ENCODE data around the gene HSF4. TPM values are rescaled to one million over a fixed set of nuclear protein-coding genes. Genes with fewer than 3 reads are reported as not detected.

Gene HSF4
- total RNA-seq, 1 donor from 2014 or later: 11.1 TPM

- H3K9me3 Mint-ChIP-seq: no peaks in the 10 kb centered on the region
- H3K4me1 Mint-ChIP-seq (ENCODE audit: unreplicated experiment): no peaks in the 10 kb centered on the region
- H3K4me3 Mint-ChIP-seq: peak within 1 kb of the TSS; percentile 85
- TF ChIP-seq CTCF (conservative IDR thresholded peaks at IDR 0.05): no peak
- peak within 1 kb of the TSS; percentile 51 for H3K27ac Mint-ChIP-seq
- peaks cover 10% of the 10 kb centered on the region for H3K36me3 Mint-ChIP-seq
- DNase-seq (ENCODE audit: extremely low spot score, unreplicated experiment): no peak
- H3K27me3 Mint-ChIP-seq: peaks cover 48% of the 10 kb centered on the region
Observed at GRCh38 chr16:67150833-67151396, 13.6 kb upstream of the HSF4 start, which contains the start of gene B3GNT9. Gene B3GNT9, minus strand, starts transcription at chr16:67150998. Its CDS starts 513 bp downstream, at chr16:67150485.

DNA sequence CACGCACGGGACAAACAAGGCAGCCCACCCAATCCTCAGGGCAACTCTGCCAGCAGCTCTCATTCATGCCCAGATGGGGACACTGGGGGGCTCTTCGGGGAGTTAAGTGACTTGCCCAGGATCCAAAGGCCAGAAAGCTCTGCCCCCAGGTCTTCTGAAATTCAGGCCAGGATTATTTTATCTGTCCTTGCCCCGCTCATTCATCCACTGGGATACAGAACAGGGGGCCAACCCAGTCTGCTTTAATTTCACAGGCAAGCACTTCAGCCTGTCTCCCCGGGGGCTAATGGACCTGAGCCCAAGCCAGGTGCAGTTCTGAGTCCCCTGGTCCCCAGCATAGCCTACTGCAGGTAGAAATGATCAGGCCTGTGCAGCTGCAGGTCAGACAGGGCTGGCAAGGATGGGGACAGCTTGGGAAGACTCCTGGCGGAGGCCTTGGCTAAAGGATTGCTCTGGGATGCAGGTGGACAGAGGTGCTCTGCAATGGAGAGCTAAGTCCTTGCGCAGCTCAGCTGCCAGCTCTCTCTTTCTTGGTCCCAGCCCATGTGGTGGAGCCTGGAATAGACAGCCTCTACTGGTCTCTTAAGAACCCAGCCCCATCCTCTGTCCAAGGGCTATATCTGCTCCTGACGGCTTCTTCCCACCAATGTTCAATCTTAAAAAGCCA is 13.0 kb upstream of the HSF4 start:
- Mint-ChIP-seq H3K36me3 (peaks cover 5% of the 10 kb centered on the region), H3K4me3 (peak overlapping the region; percentile 85), H3K27me3 (peaks cover 55% of the 10 kb centered on the region), H3K9me3 (no peaks in the 10 kb centered on the region), H3K4me1 (ENCODE audit: unreplicated experiment) (no peaks in the 10 kb centered on the region), H3K27ac (peak overlapping the region; percentile 51)
- no peak for DNase-seq (ENCODE audit: extremely low spot score, unreplicated experiment)
- TF ChIP-seq CTCF (conservative IDR thresholded peaks at IDR 0.05): no peak

DNA sequence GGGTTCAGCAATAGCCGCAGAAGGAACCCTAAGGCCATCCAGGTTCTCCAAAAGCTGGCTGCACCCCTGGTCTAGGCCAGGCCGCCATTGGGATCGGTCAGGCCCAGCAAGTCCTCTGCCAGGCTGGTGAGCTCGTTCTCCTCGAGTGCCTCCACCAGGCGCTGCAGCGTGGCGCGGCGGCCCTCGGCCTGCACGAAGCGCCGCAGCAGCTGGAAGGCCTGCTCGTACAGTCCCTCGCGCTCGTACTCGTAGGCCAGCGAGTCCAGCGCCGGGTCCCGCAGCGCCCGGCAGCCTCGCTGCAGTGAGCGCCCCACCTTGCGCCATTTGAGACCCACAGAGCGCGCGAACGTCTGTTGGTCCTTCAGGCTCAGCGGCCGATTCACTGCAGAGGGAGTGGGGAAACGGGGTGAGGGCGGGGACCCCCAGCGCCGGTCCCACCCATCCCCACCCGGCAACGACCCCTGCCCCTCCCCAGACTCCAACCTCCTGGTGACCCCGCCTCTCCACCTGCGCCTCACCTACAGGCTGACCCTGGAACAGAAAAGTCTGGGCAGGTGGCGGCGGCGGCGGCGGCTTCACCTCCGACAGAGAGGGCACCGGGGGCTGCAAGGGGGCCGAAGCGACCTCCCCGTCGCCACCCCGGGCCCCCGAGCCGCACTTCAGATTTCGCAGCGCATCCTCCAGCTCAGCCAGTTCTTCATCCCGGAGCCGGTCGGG is 9.8 kb upstream of the HSF4 start:
- TF ChIP-seq CTCF (conservative IDR thresholded peaks at IDR 0.05): no peak
- peak overlapping the region; percentile 79 for H3K4me3 Mint-ChIP-seq
- DNase-seq (ENCODE audit: extremely low spot score, unreplicated experiment): no peak
- peaks cover 78% of the 10 kb centered on the region for H3K27me3 Mint-ChIP-seq
- no peaks in the 10 kb centered on the region for H3K4me1 Mint-ChIP-seq (ENCODE audit: unreplicated experiment)
- H3K27ac Mint-ChIP-seq: no peak overlapping the region
- no peaks in the 10 kb centered on the region for H3K36me3 Mint-ChIP-seq
- H3K9me3 Mint-ChIP-seq: no peaks in the 10 kb centered on the region

GRCh38 chr16:67155295-67156142 is 9.0 kb upstream of the HSF4 start:
- peak; percentile 99 for TF ChIP-seq CTCF (conservative IDR thresholded peaks at IDR 0.05)
- Mint-ChIP-seq H3K27me3 (peaks cover 85% of the 10 kb centered on the region), H3K9me3 (no peaks in the 10 kb centered on the region), H3K4me3 (peak overlapping the region; percentile 79), H3K27ac (no peak overlapping the region), H3K4me1 (ENCODE audit: unreplicated experiment) (no peaks in the 10 kb centered on the region), H3K36me3 (no peaks in the 10 kb centered on the region)
- peak; percentile 94 for DNase-seq (ENCODE audit: extremely low spot score, unreplicated experiment)

- Mint-ChIP-seq H3K27ac (no peak overlapping the region), H3K4me1 (ENCODE audit: unreplicated experiment) (peaks cover 3% of the 10 kb centered on the region), H3K4me3 (no peak overlapping the region), H3K9me3 (no peaks in the 10 kb centered on the region), H3K27me3 (peaks cover 88% of the 10 kb centered on the region), H3K36me3 (no peaks in the 10 kb centered on the region)
- no peak for DNase-seq (ENCODE audit: extremely low spot score, unreplicated experiment)
- TF ChIP-seq CTCF (conservative IDR thresholded peaks at IDR 0.05): no peak
Observed at GRCh38 chr16:67156143-67156844, 8.3 kb upstream of the HSF4 start.

Measured in type B pancreatic cell (in vitro differentiated cells).